ENCODE measurements around the gene TANK. TPM values are rescaled to one million over a fixed set of nuclear protein-coding genes. Genes with fewer than 3 reads are reported as not detected.
A peak's percentile ranks its signal among the peaks of the same experiment; 100 is the strongest.

TANK gene
- total RNA-seq, 1 donor from 2014 or later = 73.8 TPM

GRCh38 chr2:161166538-161167409 lies 6.5 kb downstream of the TANK start:
- peaks cover 30% of the 10 kb centered on the region for H3K36me3 Mint-ChIP-seq (ENCODE audit: unreplicated experiment)
- peaks cover 76% of the 10 kb centered on the region for H3K4me1 Mint-ChIP-seq (ENCODE audit: unreplicated experiment)
- no peaks in the 10 kb centered on the region for H3K27me3 Mint-ChIP-seq (ENCODE audit: unreplicated experiment)
- H3K4me3 Mint-ChIP-seq (ENCODE audit: unreplicated experiment) = no peak overlapping the region
- H3K27ac Mint-ChIP-seq (ENCODE audit: unreplicated experiment) = peak overlapping the region; percentile 84
- no peak for TF ChIP-seq CTCF (IDR thresholded peaks at IDR 0.05)
- H3K9me3 Mint-ChIP-seq (ENCODE audit: unreplicated experiment) = no peaks in the 10 kb centered on the region
- DNase-seq (ENCODE audit: extremely low spot score, unreplicated experiment) = no peak

GRCh38 chr2:161169335-161169734 lies 9.1 kb downstream of the TANK start:
- Mint-ChIP-seq H3K27me3 (ENCODE audit: unreplicated experiment) (no peaks in the 10 kb centered on the region), H3K36me3 (ENCODE audit: unreplicated experiment) (peaks cover 36% of the 10 kb centered on the region), H3K4me3 (ENCODE audit: unreplicated experiment) (no peak overlapping the region), H3K9me3 (ENCODE audit: unreplicated experiment) (no peaks in the 10 kb centered on the region), H3K4me1 (ENCODE audit: unreplicated experiment) (peaks cover 61% of the 10 kb centered on the region), H3K27ac (ENCODE audit: unreplicated experiment) (no peak overlapping the region)
- no peak for DNase-seq (ENCODE audit: extremely low spot score, unreplicated experiment)
- no peak for TF ChIP-seq CTCF (IDR thresholded peaks at IDR 0.05)

- Mint-ChIP-seq H3K9me3 (ENCODE audit: unreplicated experiment) (no peaks in the 10 kb centered on the region), H3K27ac (ENCODE audit: unreplicated experiment) (peak overlapping the region; percentile 34), H3K36me3 (ENCODE audit: unreplicated experiment) (peaks cover 36% of the 10 kb centered on the region), H3K27me3 (ENCODE audit: unreplicated experiment) (no peaks in the 10 kb centered on the region), H3K4me1 (ENCODE audit: unreplicated experiment) (peaks cover 54% of the 10 kb centered on the region), H3K4me3 (ENCODE audit: unreplicated experiment) (no peak overlapping the region)
- TF ChIP-seq CTCF (IDR thresholded peaks at IDR 0.05) = no peak
- DNase-seq (ENCODE audit: extremely low spot score, unreplicated experiment) = no peak
These were observed 10.1 kb downstream of the TANK start for GRCh38 chr2:161170377-161170776.

- Mint-ChIP-seq H3K27me3 (ENCODE audit: unreplicated experiment) (no peaks in the 10 kb centered on the region), H3K9me3 (ENCODE audit: unreplicated experiment) (no peaks in the 10 kb centered on the region), H3K4me3 (ENCODE audit: unreplicated experiment) (no peak overlapping the region), H3K36me3 (ENCODE audit: unreplicated experiment) (peaks cover 36% of the 10 kb centered on the region), H3K4me1 (ENCODE audit: unreplicated experiment) (peaks cover 46% of the 10 kb centered on the region), H3K27ac (ENCODE audit: unreplicated experiment) (peak overlapping the region; percentile 42)
- no peak for TF ChIP-seq CTCF (IDR thresholded peaks at IDR 0.05)
- DNase-seq (ENCODE audit: extremely low spot score, unreplicated experiment) = no peak
These were observed 11.0 kb downstream of the TANK start for GRCh38 chr2:161170958-161171932.
